HT-29 (cell line): ENCODE data around the gene ASRGL1. TPM values are rescaled to one million over a fixed set of nuclear protein-coding genes. Genes with fewer than 3 reads are reported as not detected.

Experiments
- DNase-seq: peaks from one replicate; pipeline ENCODE4 v3.0.0-alpha.2; 2015; ENCODE audit warnings: low spot score
- total RNA-seq: library from RNA; depleted of rRNA; stranded (reverse); fragments of >200 nt; shearing (Covaris generic); gene quantifications from 2 replicates; pipeline ENCODE4 v1.2.3, GENCODE V29; 2014

ASRGL1 gene
- total RNA-seq, 1 experiment from 2014 or later: 38.6 TPM

DNA sequence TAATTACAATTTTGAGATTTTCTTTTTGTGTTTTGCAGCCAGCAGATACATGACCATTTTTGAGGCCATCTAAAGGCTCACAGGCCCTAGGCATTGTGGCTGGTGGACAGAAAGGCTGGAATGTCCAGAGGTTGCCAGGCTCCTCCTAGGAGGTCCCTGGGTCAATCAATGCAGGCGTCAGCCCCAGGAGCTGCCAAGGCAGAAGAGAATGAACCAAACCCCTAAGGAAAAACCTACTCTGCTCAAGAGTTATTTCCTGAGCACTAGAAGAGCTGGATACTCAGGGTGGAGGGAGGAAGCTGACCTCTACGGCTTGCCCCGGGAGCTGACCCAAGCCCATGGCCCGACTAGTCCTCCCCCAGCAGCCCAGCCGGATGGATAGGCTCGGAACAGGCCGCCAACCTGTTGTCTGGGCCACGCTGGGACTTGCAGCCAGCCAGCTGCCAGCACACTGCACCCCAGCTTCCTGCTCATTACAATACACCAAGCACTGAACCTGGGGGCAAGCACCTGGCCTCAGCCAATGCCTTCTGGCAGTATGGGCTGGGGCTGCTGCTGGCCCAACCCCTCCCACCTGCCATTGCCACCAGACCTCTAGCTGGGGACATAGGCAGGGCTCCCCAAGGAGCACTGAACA lies 75.9 kb downstream of the ASRGL1 start:
- DNase-seq: no peak

DNA sequence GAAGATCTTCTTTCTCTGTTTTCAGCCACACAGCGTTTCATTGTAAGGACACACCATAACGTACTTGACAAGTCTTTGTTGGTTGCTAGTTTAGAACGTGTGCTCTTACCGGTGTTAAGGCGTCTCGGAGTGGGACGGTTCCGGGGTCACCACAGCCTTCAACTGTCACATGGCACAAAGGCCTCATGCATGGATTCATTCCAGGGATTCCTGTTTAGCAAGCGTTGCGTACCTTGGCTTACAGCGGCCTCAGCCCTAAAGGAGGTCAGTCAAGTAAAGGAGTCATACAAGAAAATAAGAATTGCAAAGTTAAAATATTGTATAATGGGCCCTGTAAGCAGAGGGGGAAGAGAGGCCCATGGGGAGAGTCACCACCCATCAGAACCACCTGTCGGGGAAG lies 79.3 kb downstream of the ASRGL1 start:
- no peak for DNase-seq

GRCh38 chr11:62418136-62418535 lies 80.9 kb downstream of the ASRGL1 start:
- no peak for DNase-seq

DNA sequence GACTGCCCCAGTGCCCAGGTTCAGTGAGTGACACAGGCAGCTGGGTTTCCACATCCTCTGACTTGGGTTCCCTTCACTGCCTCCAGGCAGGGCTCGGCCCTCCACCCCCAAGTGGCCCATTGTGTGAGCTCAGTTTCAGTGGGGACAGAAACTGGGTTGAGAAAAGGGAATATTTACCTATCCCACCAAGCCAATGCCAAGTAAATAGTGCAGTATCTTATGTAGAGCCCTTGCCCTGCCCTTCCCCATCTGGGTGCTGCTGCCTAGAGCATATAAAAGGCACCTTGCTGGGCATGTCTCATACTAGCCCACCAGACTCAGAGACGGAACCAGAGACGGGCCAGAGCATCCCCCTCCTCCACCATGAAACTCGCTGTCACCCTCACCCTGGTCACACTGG lies 81.5 kb downstream of the ASRGL1 start, which contains the start of gene SCGB1A1:
Gene SCGB1A1, plus strand, starts transcription at position 301 of the 400 bp plus-strand sequence. Its CDS starts 63 bp downstream, at position 364.
- no peak for DNase-seq

DNA sequence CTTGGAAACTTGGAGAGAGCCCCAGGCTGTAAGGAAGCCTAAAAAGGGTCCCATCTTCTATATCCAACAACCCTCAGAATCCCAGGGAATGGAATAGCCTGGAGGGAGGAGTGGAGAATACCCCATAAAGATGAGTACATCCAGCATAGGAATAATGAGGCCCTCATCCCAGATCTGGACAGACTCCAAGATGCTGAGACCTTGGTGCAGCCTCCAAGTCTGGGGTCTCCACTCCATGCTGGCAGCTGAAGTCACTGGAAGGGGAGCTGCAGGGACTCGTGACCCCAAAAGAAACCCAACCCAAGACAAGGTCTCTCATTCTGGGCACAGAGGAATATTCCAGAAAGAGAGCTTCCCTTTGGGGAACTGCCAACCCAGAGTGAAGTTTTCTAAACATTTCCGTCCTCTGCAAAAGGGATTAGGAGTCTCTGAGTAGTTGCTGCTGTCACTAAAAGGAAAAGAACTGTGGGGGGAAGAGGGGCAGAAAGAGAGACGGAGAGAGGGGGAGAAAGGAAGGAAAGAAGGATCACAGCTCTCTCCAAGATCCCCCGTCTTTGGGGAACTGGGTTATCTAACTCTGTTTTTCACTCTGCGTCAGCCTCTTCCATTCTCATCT lies 82.2 kb downstream of the ASRGL1 start:
- no peak for DNase-seq

DNA sequence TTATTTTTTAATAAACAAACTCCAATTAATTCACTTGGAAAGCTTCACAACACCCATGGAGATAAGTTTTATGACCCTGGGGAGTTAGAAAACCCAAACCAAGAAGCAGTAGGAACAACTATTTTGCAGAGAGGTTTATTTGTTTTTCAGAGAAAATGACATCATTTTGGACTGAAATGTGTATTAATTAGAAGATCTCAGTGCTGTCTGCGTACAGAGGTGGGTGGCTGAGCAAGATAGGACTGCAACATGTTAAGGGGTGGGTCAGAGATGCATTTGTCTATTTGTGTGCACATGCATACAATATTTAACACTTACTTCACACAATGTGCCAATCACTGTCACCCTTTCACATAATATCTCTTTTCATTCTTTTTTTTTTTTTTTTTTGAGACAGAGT lies 82.7 kb downstream of the ASRGL1 start:
- no peak for DNase-seq

- DNase-seq: no peak
Measured at GRCh38 chr11:62420882-62421281, 83.6 kb downstream of the ASRGL1 start.

DNA sequence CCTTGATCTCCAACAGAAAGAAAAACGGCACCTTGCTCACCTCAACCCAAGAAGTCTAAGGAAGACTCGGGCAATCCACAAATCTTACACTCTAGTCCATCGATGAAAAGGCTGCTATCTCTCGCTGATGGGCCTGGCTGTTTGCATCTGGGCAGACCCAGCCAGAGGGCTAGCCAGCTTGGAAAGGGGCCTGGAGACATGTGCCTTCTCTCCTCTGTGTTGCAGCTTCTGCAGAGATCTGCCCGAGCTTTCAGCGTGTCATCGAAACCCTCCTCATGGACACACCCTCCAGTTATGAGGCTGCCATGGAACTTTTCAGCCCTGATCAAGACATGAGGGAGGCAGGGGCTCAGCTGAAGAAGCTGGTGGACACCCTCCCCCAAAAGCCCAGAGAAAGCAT lies 84.7 kb downstream of the ASRGL1 start:
- no peak for DNase-seq

DNA sequence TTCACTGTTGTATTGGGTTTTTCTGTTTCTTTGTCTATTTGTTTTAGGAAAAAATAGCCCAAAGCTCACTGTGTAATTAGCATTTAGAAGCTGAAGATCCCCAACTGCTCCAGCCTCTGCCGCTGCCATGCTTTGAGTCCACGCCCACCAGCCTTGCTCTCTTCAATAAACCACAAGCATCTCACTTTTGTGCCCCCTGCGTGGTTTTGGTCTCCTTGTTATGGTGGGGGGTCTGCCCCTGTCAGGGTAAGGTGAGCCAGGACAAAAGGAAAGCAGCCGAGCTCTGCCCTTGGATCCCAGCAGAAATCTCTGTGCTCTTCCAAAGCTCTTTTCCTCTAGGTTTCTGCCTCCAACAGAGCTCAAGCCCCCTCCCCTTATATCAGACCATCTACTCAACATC lies 85.8 kb downstream of the ASRGL1 start:
- no peak for DNase-seq

DNA sequence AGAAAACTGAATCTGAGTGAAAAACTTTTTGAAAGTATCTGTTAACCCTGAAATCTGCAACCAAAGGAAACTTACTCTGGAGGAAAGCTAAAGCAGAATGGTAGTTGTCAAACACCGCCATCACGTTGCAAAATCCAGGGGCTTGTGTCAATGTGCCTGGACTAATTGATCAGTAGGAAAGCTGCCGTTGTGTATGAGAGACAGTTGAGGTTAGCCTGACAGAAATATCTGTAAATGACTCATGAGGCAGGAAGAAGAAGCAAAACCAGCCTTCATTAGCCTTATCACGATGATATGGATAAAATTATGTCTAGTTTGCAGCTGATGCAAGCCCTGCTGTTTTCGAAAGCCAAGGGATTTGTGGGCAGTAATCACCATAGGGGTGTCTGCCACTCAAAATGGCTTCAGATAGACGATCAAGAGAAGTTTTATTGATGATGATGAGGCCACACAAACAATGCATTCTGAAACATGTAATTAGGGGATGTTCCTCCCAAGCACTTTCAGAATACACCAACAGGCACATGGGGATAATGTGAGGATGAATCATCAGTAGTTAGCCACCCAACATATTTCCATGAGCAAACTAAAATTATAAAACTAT lies 90.5 kb downstream of the ASRGL1 start:
- no peak for DNase-seq

DNA sequence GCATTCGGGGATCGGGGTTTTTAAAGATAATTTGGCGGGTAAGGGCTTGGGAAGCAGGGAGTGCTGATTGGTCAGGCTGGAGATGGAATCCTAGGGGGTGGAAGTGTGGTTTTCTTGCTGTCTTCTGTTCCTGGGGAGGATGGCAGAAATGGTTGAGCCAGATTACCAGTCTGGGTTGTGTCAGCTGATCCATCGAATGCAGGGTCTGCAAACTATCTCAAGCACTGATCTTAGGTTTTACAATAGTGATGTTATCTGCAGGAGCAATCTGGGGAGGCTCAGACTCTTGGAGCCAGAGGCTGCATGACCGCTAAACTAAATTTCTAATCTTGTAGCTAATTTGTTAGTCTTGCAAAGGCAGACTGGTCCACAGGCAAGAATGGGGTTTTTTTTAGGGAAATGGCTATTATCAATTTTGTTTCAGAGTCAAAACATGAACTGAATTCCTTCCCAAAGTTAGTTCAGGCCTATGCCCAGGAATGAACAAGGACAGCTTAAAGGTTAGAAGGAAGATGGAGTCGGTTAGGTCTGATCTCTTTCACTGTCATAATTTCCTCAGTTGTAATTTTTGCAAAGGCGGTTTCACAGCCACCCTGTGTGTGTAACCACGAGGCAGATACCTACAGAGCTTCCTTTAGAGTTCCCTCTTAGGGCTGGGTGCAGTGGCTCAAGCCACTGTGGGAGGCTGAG lies 91.8 kb downstream of the ASRGL1 start:
- no peak for DNase-seq

- DNase-seq: no peak
Measured at GRCh38 chr11:62430425-62430824, 93.2 kb downstream of the ASRGL1 start.

DNA sequence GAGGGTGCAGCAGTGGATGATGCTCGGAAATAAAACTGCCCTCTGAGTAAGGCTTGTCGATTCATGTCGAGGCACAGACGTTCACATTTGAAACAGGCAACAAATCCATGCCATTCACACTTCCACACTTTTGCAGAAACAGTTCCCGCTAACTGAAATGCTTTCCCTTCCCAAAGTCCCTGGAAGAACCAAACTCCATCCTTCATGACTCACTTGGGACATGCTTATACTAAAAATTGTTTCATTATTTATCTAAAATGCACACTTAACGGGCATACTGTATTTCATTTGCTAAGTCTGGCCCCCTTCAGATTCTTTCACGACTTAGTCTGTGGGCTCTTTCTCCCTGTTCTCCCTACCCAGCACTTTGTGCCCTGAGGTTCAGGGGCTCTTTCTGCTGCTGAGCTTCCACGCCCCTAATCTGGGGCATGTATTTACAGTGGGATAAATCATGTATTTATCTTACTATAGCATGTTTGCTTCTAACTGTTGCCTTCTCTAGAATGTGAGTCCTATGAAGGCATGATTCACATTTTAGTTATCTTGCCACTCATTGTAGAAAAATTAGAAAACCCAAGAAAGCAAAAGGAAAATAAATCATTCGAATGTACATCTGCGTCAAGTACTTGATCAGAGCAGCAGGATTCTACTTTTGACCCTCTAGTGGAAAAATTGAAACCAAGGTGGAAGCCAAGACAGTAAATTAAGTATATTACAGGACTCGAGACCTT lies 94.1 kb downstream of the ASRGL1 start:
- DNase-seq: no peak

- no peak for DNase-seq
Measured at GRCh38 chr11:62432695-62433094, 95.4 kb downstream of the ASRGL1 start.

GRCh38 chr11:62433141-62433903 lies 96.1 kb downstream of the ASRGL1 start:
- no peak for DNase-seq

- no peak for DNase-seq
Measured at GRCh38 chr11:62433904-62434276, 96.6 kb downstream of the ASRGL1 start.

DNA sequence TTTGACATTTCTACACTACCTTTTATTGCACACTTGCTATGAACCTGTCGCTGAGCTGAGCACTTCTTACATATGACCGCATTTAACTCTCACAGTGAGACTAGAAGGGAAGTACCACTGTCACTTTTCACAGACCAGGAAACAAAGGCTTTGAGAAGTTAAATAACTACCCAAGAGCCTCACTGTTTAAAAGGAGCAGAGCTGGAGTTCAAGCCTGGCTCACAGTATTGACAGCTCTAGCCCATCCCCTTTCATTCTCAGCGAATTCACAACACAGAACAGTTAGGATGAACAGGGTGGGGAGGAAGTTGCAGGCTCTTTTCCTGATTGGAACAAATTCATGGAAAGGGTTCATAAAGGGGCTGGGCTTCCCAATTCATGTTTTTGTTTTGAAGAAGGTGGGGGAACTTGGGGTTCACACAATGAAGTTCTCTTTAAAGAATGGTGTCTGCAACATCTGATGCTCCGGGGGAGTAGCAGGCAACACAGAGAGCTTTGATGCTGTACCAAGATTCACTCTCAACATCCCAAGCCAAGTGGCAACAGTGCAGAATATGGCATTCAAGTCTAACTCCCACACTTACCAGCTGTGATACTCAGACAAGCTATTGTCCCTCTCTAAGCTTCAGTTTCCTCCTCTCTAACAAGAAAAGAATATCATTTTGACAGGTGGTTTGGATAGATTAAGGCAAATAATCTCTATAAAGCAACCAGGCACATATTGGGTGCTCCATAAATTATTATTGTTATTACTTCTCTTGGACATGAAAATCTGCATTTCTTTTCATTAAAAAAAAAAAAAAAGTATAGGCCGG lies 98.8 kb downstream of the ASRGL1 start:
- DNase-seq: no peak

- no peak for DNase-seq
Measured at GRCh38 chr11:62437616-62438015, 100.4 kb downstream of the ASRGL1 start.

DNA sequence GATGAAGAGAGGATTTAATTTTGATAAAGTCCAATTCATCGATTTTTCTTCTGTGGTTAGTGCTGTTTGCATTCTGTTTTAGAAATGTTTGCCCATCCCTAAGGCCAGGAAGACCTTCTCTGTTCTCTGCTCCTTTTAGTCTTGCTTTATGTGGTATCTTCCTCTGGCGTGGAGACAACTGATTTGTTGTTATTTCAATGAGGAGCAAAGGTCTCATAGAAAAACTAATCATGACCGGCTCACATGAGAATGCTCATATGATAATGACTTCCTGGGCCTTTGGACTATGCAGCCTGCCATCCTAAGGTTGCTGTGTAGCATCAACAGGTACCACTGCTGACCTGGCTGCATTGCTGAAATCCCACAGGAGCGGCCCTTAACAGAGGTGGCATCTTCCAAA lies 101.4 kb downstream of the ASRGL1 start:
- DNase-seq: no peak
